Right ventricle myocardium superior (tissue), 1 donor: ENCODE data around the gene P2RY11. TPM values are rescaled to one million over a fixed set of nuclear protein-coding genes. Genes with fewer than 3 reads are reported as not detected.

ENCODE experiments used
- ATAC-seq: fragments of 200-7000 bp; cut with Tn5 transposase; one replicate; pipeline ENCODE4 v1.9.1; 2020; ENCODE audit warnings: mild to moderate bottlenecking; ENCODE audit not compliant: poor library complexity
- DNase-seq: peaks from one replicate; pipeline ENCODE4 v3.0.0-alpha.2; 2020
- intact Hi-C: fragments of 100-400 bp; cut with DNase I; formaldehyde crosslinking; loops from one replicate; pipeline ENCODE4 v1.11.2; 2022
- total RNA-seq: library from RNA; stranded (reverse); fragmentation: NEBNext Ultra II Directional; extraction: Animal tissue kit (Norgen Biotek cat#: 25700); gene quantifications from one replicate; pipeline ENCODE4 v1.2.1, GENCODE V29; 2021
- donor health status: DM: no; HTN: yes; CAD: no; lungs with severe emphysema.

P2RY11 gene
- total RNA-seq, 1 donor from 2014 or later = 4.9 TPM

DNA sequence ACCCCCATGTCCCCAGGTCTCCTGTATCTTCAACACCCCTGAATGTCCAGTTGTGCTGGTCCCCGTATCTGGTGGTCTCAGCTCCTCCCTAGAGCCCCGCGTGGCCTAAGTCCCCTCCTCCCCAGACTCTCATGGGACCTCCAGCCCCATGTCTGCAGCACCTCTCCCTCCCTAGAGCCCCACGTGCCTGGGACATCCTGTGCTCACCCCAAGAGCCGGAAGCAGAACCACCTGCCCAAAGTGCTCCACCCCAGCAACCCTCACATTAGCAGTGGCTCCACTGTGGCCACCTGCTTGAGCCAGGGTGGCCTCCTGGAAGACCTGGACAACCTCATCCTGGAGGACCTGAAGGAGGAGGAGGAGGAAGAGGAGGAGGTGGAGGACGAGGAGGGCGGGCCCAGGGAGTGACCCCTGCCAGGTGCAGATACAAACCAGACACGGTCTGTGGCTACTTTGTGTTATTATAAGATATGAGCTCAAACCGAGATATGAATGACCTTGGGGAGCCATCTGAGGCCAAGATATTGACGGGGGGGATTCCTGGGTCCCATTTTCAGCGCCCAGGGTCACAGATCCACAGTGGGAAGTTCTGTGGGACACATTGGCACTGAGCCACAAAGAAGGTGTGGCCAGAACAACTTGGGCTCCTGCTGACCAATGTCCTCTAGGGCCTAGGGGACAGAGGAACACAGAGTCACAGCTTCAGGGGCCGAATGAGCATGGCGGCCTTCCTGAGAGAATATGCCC is 19.4 kb upstream of the P2RY11 start:
- intact Hi-C loops = no loop called here
- no peak for ATAC-seq
- DNase-seq = no peak

DNA sequence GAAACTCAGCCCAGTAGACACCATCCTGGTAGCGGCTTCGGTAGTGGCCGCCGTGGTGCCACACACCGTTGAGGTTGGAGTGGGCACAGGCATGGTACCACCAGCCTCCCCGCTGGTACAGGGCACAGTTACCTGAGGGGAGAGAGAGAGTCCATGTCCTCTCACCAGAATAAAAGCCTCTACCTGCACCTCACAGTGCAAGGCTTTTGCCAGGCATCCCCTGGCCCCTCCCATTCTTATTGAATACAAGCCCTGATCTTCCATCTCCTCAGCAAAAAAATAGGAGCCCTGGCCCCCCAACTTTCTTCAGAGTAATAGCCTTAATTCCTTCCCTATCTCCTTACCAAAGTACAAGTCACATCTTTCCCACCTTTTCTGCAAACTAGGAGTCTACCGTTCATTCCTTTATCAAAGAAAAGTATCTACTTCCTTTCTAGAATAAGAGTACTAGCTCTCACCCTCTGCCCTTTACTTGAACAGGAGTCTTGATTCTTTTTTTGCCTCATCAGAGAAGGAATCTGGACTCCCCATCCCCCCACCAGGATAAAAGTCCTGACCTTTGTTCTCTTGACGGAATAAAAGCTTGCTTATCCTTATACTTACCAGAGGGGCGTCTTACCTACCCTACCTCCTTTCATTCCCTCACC is 18.7 kb upstream of the P2RY11 start:
- no peak for ATAC-seq
- intact Hi-C loops = no loop called here

DNA sequence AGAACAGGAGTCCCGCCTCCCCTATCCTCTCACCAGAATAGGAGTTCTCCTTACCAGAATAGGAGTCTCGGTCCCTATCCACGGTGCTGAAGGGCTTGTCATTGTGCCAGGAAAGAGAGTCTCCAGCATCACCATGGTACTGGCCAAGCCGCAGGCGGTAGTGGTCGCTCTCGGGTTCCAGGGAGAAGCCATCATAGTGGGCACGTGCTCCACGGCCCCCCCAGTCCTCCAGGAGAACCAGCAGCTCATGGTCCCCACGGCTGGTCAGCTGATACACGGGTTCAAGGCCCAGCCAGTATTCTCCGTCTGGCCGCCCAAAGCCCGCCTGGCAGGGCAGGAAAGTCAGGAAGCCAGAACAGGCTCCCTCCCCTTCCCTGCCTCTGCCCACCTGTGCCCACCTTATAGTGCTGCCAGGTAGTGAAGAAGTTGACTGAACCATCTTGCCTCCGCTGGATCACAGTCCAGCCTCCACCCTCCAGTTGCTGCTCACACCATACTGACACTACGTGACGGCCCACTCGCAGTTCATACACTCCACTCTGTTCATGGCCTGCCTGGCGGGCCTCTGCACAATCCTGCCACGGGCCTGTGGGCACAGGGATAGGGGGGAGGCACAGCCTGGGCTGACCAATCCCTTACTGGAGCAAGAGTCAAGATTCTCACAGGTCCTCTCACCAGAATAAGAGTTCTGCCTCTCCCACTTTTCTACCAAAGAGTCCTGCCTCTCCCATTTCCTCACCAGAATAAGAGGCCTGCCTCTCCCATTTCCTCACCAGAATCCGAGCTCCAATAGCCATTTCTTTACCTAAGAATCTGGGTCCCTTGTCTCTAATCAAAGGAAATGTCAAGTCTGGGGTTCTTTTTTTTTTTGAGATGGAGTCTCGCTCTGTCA is 18.0 kb upstream of the P2RY11 start:
- no peak for ATAC-seq
- intact Hi-C loops = no loop called here
- DNase-seq = no peak

More for the DNA sequence above, 18.7 kb upstream of the P2RY11 start:
- DNase-seq = no peak

DNA sequence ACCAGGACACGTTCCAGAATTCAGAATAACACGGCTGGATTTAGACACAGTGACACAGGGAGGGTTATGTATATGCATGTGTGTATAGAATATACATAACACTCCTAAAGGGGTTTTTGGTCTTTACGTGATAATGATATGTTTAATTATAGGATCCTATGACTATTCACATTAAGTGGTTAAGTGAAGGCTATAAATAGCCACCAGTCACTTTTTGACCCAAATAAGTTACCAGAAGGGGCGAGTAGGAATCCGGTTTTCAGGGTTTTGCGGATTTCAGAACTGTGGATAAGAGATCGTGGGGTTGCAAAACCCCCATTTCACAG is 15.9 kb upstream of the P2RY11 start:
- intact Hi-C loops = no loop called here
- ATAC-seq (no peak), DNase-seq (no peak)

DNA sequence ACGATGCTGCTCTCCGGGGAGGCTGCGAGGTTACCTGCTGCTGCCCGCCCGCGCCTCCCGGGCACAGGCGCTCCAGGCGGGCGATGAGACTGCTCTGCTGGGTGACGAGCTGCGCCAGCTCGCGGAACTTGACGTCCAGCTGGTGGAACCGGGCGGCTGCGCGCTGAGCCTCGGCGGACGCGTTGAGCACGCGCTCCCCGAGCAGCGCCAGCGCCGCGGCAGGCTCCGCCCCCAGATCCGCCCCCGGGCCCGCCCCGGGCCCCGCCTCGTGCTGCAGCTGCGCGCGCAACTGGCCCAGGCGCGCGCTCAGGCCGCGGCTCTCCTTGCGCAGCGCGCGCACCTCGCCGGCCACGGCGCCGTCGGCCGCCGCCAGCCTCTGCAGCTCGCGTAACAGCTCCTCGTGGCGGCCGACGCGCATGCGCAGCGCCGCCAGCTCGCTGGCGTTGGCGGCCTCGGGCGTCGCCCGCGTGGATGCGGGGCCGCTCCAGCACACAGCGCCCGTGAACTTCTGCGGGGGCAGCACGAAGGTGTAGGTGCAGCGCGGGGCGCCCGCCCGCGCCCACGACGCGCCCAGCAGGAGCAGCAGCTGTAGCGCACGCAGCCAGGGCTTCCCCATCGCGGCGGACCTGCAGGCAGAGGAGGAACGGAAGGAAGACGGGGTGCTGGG is 15.4 kb upstream of the P2RY11 start:
- intact Hi-C loops = no loop called here
- peak; percentile 95 for ATAC-seq
- peak; percentile 93 for DNase-seq

DNA sequence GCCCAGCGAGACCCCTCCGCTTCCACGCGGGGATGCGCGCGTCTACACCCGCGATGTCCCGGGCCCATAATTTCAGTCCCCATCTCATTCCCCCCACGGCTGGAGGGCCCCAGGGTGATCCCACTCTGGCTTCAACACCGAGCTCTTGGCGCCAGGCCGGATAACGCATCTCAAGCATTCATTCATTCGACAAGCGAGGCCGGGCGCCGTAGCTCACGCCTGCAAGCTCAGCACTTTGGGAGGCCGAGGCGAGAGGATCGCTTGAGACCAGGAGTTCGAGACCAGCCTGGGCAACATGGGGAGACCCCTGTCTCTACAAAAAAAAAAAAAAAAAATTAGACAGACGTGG is 14.9 kb upstream of the P2RY11 start:
- DNase-seq (peak; percentile 61), ATAC-seq (no peak)
- intact Hi-C loops = no loop called here

DNA sequence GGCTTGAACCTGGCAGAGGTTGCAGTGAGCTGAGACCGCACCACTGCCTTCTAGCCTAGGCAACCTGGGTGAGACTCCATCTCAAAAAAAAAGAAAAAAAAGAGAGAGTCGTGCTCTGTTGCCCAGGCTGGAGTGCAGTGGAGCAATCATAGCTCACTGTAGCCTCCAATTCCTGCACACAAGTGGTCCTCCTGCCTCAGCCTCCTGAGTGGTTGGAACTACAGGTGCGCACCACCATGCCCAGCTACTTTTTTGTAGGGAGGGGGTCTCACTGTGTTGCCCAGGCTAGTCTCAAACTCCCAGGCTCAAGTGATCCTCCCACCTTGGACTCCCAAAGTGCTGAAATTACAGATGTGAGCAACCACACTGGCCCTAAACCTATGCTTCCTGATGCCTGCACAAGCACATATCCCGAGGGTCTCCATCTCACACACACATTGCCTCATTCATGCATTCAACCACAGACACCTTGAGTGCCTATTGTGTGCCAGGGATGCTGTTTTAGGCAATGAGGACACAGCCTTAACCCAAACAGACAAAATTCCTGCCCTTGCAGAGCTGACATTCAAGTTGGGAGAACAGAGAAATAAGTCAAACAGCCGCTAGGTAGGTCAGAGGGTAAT is 11.2 kb upstream of the P2RY11 start:
- intact Hi-C loops = no loop called here
- no peak for DNase-seq

DNA sequence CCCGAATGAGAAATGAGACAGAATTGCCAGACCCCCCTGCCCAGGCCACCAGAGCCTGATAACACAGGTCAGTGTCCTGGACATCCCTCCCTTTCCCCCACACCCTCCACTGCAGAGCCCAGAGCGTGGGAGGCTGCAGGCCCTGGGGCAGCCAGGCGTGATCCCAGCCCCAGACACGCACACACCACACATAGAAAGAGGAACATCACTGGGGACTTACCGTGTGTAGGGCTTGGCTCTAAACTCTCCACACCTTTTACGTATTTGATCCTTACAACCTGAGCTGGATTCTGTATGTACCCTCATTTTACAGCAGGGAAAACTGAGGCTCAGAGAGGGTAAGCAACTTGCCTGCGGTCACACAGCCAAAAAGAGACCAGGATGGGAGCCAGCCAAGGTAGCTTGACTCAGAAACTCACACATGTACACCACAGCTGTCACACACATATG is 8.7 kb upstream of the P2RY11 start:
- intact Hi-C loops = no loop called here
- ATAC-seq = no peak
- DNase-seq = no peak

More for the DNA sequence above, 11.2 kb upstream of the P2RY11 start:
- no peak for ATAC-seq

DNA sequence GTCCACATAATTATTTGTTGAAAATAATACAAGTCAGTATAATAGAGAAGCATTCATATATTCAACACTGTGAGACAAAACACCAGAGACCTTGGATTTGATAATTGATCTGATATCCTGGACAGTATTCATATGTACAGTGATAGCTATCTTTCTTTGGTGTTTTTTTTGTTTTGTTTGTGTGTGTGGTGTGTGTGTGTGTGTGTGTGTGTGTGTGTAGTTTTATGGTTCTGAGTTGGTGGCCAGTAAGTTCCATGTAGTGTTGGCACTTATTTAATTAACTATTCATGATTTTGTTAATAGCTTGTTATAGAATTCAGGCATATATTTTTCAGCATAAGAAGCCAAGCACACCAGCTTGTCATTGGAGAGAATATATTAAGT is 7.4 kb upstream of the P2RY11 start:
- ATAC-seq (no peak), DNase-seq (no peak)
- intact Hi-C loops = no loop called here

DNA sequence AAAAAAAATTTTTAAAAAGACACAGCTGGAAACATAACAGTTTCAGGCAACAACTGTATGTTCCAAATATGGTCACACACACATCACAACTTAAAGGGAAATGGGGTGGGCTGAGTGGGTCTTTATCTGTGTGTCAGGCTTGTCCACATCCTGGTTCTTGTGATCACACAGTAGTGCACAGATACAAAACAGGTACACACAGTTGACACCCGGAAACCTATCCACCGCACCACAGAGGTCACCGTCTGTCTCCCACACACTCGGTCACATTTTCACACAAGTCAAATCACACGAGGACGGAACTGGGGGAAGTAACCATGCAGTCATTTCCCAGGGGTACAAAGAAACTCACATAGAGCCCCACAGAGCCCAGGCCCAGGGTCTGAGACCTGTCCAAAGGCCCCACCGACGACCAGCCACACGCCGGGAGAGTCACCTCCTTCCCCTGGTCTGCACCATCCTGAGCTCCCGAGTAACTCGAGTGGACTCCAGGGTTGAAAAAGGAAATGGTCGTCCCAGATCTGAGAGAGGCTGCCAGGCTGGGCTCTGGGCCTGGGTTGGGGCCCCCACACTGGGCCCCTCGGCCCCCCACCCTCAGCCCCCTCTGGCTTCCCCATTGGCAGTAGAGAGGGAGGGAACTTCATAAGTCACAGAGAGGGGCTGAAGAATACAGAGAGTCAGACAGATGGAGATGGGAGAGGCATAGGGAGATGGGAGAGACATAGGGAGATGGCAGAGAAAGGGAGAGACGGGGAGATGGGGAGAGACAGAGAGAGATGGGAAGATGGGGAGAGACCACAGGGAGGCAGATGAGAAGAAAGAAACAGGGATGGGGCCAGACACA is 6.6 kb upstream of the P2RY11 start:
- ATAC-seq (no peak), DNase-seq (no peak)
- intact Hi-C loops = no loop called here

DNA sequence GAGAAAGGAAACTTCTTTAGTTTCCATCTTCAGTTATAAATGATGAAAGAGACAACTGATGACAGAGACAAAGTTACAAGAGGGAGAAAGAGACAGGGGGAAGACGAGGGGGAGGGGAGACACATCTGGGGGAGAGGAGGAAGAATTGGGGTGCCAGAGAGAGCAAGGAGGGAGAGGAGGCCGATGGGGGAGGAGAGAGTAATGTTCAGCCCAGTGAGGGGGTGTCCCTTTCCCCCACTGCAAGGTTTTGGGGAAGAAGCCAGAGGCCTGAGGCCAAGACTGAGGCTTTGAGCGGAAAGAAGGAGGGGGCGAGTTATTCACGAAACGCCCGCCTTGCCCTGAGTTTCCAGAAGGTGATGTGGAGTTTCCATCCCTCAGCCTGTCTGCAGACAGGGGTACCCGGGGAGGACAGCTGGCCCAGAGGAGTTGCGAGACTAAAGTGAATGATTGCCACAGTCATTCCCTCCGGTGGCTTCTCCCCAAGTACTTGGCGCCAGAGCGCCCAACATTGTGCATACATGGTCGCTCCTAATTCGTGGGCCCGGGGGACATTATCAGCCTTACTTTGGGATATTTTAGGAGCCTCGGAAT is 5.9 kb upstream of the P2RY11 start:
- ATAC-seq = no peak
- intact Hi-C loops = no loop called here

DNA sequence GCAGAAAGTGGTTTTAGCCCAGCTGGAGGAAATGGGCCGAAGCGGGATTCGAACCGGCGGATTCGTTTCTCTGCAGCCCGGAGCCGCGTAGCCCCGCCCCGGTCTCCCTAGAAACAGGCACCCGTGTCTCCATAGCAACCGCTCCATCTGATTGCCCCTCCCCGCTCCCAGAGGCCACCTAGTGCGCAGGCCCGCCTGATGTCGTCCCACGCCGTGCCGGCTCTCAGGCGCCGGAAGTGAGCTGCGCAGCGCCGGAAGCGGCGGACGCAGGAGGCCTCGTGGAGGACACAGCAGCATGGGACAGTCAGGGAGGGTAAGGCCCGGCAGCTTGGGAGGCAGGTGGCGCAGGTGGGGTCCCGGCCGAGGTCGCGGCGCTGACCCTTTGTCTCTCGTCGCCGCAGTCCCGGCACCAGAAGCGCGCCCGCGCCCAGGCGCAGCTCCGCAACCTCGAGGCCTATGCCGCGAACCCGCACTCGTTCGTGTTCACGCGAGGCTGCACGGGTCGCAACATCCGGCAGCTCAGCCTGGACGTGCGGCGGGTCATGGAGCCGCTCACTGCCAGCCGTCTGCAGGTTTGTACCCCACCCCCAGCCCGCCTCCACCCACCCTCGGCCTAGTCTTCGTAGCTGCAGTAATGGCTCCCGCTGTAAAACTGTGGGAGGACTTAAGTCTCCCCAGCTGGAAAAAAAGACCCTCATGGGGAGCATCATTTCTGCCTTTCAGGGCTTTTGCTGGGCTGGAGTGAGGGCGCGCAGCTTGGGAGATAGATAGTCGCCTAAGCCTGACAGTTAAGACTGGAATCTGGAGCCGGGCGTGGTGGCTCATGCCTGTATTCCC is 5.2 kb upstream of the P2RY11 start, which contains the start of gene PPAN:
TSS of gene PPAN (plus strand) at position 263 of the 837 bp plus-strand sequence. CDS start at position 296, 33 bp downstream.
- DNase-seq (peak; percentile 98), ATAC-seq (peak; percentile 98)
- intact Hi-C loops = no loop called here

More for the DNA sequence above, 5.9 kb upstream of the P2RY11 start:
- no peak for DNase-seq

DNA sequence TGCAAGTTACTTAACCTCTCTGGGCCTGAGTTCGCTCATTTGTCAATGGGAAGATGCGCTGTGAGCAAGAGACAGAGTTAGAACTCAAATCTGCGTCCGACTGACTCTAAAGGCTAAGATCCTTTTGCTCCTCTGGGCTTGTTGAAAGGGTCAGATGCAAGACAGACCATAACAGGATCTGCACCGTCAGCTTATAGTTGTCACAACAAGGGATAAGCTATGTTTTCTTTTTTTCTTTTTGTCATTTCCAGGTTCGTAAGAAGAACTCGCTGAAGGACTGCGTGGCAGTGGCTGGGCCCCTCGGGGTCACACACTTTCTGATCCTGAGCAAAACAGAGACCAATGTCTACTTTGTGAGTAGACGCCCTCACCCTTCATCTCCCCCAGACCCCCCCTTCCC is 4.2 kb upstream of the P2RY11 start:
- no peak for DNase-seq
- intact Hi-C loops = no loop called here
- no peak for ATAC-seq

DNA sequence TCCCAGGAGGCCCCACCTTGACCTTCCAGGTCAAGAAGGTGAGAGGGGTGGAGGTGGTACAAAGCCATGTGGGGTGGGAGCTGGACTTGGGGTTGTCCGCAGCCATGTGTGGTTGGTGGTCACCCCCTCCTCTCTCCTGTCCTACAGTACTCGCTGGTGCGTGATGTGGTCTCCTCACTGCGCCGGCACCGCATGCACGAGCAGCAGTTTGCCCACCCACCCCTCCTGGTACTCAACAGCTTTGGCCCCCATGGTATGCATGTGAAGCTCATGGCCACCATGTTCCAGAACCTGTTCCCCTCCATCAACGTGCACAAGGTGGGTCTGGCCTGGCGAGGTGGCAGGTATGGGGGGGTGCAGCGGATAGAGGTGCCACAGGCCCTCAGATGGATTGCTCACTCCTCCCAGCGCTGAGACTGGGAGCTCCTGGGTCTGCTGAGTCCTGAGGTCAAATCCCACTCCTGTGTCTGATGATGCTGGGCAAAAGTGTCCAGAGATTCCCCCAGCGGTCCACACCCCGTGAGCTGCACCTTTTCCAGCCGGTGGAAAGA is 3.6 kb upstream of the P2RY11 start:
- no peak for ATAC-seq

DNA sequence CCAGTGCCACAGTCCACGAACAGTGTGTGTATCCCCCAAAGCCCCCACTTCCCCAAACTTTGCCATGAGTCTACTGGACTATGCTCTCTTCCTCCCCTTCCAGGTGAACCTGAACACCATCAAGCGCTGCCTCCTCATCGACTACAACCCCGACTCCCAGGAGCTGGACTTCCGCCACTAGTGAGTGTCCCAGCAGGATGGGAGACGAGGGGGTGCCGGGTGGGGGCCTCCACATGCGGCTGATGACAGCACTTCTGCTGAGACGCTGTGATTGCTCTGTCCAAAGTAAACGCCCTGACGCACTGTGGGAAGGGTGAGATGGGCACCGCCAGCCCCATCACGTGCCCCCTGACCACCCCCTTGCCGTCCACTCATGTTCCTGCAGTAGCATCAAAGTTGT is 2.0 kb upstream of the P2RY11 start:
- DNase-seq (no peak), ATAC-seq (no peak)
- intact Hi-C loops = no loop called here

More for the DNA sequence above, 3.6 kb upstream of the P2RY11 start:
- DNase-seq = no peak
- intact Hi-C loops = no loop called here
